K562 (cell line): ENCODE results near the gene FBXO9. TPM values are rescaled to one million over a fixed set of nuclear protein-coding genes. Genes with fewer than 3 reads are reported as not detected.

Experiments
- ARID1B ChIP-seq: fragments of 450-650 bp; IDR thresholded peaks from 2 replicates; pipeline ENCODE4 v1.6.1; 2016; ENCODE audit warnings: antibody characterized with exemption, mild to moderate bottlenecking, inconsistent platforms
- KLF16 ChIP-seq: IDR thresholded peaks from 2 replicates; pipeline ENCODE4 v1.6.1; 2016; ENCODE audit warnings: antibody characterized with exemption
- MTA2 ChIP-seq: fragments of 450-650 bp; IDR thresholded peaks from 2 replicates; pipeline ENCODE4 v1.6.1; 2016; ENCODE audit warnings: low read depth
- RBM17 ChIP-seq: fragments of 200-400 bp; formaldehyde crosslinking; IDR thresholded peaks from 2 replicates; pipeline ENCODE4 v1.6.1; 2017; ENCODE audit warnings: low read depth, mild to moderate bottlenecking, low read length, borderline replicate concordance
- SMARCA4 ChIP-seq: fragments of 450-650 bp; IDR thresholded peaks from 2 replicates; pipeline ENCODE4 v1.6.1; 2016
- ZFP1 ChIP-seq: fragments of 450-650 bp; formaldehyde crosslinking; IDR thresholded peaks from 2 replicates; pipeline ENCODE4 v1.4.0; 2020; ENCODE audit warnings: mild to moderate bottlenecking, mixed read lengths
- ZNF699 ChIP-seq: fragments of 250-450 bp; sonication (Bioruptor Pico); IDR thresholded peaks from 2 replicates; pipeline ENCODE4 v1.8.0; 2021; ENCODE audit warnings: mild to moderate bottlenecking, moderate library complexity; ENCODE audit not compliant: insufficient replicate concordance
- ZNF764 ChIP-seq: fragments of 250-450 bp; sonication (Bioruptor Pico); IDR thresholded peaks from 2 replicates; pipeline ENCODE4 v1.4.0; 2020; ENCODE audit warnings: low read depth, mild to moderate bottlenecking, moderate library complexity
- polyA plus RNA-seq, 8 experiments: library from polyadenylated mRNA; depleted of rRNA in 4 of 8; stranded (reverse) in 5 of 8; unstranded in 3 of 8; fragments of >200 nt; fragmentation: Nextera tagmentation in 2 of 8; fragmentation: Illumina TruSeq in 1 of 8; extraction: Ambion mirVana in 2 of 8; extraction: Trizol in 1 of 8; gene quantifications; 2 replicates each; pipeline versions ENCODE4 v1.2.1 to v1.2.3, GENCODE V29; 2011 to 2014; ENCODE audit warnings: inconsistent platforms in 1 of 8, missing spikeins in 1 of 8
- total RNA-seq, 7 experiments: library from RNA; depleted of rRNA in 6 of 7; stranded (reverse); fragments of >200 nt in 6 of 7; fragmentation: Illumina TruSeq in 2 of 7; extraction: Trizol in 2 of 7; gene quantifications; 2 replicates each; pipeline versions ENCODE4 v1.2.1 to v1.2.3, GENCODE V29; 2011 to 2021; ENCODE audit warnings: low replicate concordance in 1 of 7
- TF ChIP-seq, protein P1 (sequence below): fragments of 450-650 bp; IDR thresholded peaks from 2 replicates; pipeline ENCODE4 v1.6.1; 2016
- TF ChIP-seq, protein P2 (sequence below): fragments of 450-650 bp; IDR thresholded peaks from 2 replicates; pipeline ENCODE4 v1.7.0; 2016; ENCODE audit warnings: borderline replicate concordance
- TF ChIP-seq, protein P3 (sequence below): fragments of 450-650 bp; formaldehyde crosslinking; IDR thresholded peaks from 2 replicates; pipeline ENCODE4 v1.4.0; 2022; ENCODE audit warnings: missing genetic modification characterization
- TF ChIP-seq, protein P4 (sequence below), 2 experiments: fragments of 450-650 bp in 1 of 2; IDR thresholded peaks; 2 replicates each; pipeline ENCODE4 v1.6.1; 2011 to 2017; ENCODE audit warnings: low read depth in 2 of 2, antibody characterized with exemption in 1 of 2, borderline replicate concordance in 1 of 2, low read length in 1 of 2, mild to moderate bottlenecking in 1 of 2, mixed read lengths in 1 of 2; ENCODE audit not compliant: control insufficient read depth in 1 of 2
- TF ChIP-seq, protein P5 (sequence below): fragments of 250-450 bp; sonication (Bioruptor Pico); IDR thresholded peaks from 2 replicates; pipeline ENCODE4 v1.8.0; 2021; ENCODE audit warnings: borderline replicate concordance, mild to moderate bottlenecking, moderate library complexity; ENCODE audit not compliant: poor library complexity, severe bottlenecking
- TF ChIP-seq, protein P6 (sequence below), 2 experiments: IDR thresholded peaks in 1 of 2; conservative IDR thresholded peaks in 1 of 2; 2 replicates each; pipeline ENCODE4 v1.6.1; 2016; ENCODE audit warnings: low read depth in 2 of 2, mild to moderate bottlenecking in 1 of 2, missing compliant biosample characterization in 1 of 2, missing genetic modification characterization in 1 of 2, moderate library complexity in 1 of 2

The FBXO9 gene
- total and polyA plus RNA-seq, 9 of the 15 experiments (the other 6 are each of a cell fraction or from before 2014, with no cell fraction given) = 10.1 to 85.3 (median 51.4) TPM

DNA sequence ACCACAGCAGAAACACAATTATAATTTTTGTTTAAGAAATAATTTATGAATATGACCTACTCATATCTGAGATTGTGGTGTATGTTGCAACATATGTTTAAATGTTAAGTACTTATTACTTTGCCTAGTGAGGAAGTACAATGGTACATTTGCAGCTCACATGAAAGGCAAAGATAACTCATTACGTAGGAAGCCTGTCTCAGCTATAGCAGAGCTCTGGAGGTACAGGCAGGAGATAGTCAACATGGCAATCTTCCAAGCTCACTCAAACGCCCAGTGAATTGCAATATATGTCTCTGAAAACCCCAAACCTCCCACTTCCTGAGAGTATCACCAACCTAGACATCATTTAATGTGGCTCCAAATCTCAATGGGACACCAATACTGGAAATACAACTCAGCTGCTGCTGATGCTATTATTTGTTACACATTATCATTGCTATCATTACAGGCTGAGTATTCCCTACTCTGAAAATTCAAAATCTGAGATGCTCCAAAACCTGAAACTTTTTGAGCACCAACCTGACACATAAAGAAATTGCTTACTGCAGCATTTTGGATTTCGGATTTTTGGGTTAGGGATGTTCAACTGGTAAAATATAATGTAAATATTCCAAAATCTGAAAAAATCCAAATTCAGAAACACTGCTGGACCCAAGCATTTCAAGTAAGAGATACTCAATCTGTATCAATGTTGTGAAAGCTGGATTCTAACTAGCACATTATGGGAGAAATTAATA lies 45.0 kb upstream of the FBXO9 start (continued):
- TF ChIP-seq, protein P1, sequence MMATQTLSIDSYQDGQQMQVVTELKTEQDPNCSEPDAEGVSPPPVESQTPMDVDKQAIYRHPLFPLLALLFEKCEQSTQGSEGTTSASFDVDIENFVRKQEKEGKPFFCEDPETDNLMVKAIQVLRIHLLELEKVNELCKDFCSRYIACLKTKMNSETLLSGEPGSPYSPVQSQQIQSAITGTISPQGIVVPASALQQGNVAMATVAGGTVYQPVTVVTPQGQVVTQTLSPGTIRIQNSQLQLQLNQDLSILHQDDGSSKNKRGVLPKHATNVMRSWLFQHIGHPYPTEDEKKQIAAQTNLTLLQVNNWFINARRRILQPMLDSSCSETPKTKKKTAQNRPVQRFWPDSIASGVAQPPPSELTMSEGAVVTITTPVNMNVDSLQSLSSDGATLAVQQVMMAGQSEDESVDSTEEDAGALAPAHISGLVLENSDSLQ = peak; percentile 31; the same call in 1 of the 2 replicates
- TF ChIP-seq, protein P2, sequence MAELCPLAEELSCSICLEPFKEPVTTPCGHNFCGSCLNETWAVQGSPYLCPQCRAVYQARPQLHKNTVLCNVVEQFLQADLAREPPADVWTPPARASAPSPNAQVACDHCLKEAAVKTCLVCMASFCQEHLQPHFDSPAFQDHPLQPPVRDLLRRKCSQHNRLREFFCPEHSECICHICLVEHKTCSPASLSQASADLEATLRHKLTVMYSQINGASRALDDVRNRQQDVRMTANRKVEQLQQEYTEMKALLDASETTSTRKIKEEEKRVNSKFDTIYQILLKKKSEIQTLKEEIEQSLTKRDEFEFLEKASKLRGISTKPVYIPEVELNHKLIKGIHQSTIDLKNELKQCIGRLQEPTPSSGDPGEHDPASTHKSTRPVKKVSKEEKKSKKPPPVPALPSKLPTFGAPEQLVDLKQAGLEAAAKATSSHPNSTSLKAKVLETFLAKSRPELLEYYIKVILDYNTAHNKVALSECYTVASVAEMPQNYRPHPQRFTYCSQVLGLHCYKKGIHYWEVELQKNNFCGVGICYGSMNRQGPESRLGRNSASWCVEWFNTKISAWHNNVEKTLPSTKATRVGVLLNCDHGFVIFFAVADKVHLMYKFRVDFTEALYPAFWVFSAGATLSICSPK = no peak
- TF ChIP-seq KLF16 (peak; percentile 68), ZNF699 (no peak), RBM17 (no peak), MTA2 (no peak), ZFP1 (CRISPR knock-in tag) (no peak), SMARCA4 (no peak), ARID1B (peak; percentile 69), ZNF764 (CRISPR knock-in tag) (no peak)
- TF ChIP-seq, protein P3, sequence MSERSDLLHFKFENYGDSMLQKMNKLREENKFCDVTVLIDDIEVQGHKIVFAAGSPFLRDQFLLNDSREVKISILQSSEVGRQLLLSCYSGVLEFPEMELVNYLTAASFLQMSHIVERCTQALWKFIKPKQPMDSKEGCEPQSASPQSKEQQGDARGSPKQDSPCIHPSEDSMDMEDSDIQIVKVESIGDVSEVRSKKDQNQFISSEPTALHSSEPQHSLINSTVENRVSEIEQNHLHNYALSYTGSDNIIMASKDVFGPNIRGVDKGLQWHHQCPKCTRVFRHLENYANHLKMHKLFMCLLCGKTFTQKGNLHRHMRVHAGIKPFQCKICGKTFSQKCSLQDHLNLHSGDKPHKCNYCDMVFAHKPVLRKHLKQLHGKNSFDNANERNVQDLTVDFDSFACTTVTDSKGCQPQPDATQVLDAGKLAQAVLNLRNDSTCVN (CRISPR knock-in tag) = no peak
- TF ChIP-seq, protein P4, sequence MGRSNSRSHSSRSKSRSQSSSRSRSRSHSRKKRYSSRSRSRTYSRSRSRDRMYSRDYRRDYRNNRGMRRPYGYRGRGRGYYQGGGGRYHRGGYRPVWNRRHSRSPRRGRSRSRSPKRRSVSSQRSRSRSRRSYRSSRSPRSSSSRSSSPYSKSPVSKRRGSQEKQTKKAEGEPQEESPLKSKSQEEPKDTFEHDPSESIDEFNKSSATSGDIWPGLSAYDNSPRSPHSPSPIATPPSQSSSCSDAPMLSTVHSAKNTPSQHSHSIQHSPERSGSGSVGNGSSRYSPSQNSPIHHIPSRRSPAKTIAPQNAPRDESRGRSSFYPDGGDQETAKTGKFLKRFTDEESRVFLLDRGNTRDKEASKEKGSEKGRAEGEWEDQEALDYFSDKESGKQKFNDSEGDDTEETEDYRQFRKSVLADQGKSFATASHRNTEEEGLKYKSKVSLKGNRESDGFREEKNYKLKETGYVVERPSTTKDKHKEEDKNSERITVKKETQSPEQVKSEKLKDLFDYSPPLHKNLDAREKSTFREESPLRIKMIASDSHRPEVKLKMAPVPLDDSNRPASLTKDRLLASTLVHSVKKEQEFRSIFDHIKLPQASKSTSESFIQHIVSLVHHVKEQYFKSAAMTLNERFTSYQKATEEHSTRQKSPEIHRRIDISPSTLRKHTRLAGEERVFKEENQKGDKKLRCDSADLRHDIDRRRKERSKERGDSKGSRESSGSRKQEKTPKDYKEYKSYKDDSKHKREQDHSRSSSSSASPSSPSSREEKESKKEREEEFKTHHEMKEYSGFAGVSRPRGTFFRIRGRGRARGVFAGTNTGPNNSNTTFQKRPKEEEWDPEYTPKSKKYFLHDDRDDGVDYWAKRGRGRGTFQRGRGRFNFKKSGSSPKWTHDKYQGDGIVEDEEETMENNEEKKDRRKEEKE (IDR thresholded peaks at IDR 0.05; ENCODE audit: borderline replicate concordance in 1 of 2, control insufficient read depth in 1 of 2, low read depth in 2 of 2, low read length in 1 of 2) = no peak
- TF ChIP-seq, protein P5, sequence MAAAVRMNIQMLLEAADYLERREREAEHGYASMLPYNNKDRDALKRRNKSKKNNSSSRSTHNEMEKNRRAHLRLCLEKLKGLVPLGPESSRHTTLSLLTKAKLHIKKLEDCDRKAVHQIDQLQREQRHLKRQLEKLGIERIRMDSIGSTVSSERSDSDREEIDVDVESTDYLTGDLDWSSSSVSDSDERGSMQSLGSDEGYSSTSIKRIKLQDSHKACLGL = no peak
- TF ChIP-seq, protein P6, sequence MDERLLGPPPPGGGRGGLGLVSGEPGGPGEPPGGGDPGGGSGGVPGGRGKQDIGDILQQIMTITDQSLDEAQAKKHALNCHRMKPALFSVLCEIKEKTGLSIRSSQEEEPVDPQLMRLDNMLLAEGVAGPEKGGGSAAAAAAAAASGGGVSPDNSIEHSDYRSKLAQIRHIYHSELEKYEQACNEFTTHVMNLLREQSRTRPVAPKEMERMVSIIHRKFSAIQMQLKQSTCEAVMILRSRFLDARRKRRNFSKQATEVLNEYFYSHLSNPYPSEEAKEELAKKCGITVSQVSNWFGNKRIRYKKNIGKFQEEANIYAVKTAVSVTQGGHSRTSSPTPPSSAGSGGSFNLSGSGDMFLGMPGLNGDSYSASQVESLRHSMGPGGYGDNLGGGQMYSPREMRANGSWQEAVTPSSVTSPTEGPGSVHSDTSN (CRISPR knock-in tag; IDR thresholded peaks at IDR 0.05; ENCODE audit: low read depth) = no peak
- TF ChIP-seq, protein P6 (tag; conservative IDR thresholded peaks at IDR 0.05; ENCODE audit: low read depth) = peak; percentile 68
